GM12874 (cell line): Measurements from ENCODE around the gene TSC22D3.

Experiments used
- TF ChIP-seq, protein P1 (sequence below): IDR thresholded peaks from 2 replicates; pipeline ENCODE4 v1.5.1; 2011; ENCODE audit warnings: low read depth, mild to moderate bottlenecking, control low read depth, low read length, moderate library complexity; ENCODE audit not compliant: insufficient read depth

The TSC22D3 gene

DNA sequence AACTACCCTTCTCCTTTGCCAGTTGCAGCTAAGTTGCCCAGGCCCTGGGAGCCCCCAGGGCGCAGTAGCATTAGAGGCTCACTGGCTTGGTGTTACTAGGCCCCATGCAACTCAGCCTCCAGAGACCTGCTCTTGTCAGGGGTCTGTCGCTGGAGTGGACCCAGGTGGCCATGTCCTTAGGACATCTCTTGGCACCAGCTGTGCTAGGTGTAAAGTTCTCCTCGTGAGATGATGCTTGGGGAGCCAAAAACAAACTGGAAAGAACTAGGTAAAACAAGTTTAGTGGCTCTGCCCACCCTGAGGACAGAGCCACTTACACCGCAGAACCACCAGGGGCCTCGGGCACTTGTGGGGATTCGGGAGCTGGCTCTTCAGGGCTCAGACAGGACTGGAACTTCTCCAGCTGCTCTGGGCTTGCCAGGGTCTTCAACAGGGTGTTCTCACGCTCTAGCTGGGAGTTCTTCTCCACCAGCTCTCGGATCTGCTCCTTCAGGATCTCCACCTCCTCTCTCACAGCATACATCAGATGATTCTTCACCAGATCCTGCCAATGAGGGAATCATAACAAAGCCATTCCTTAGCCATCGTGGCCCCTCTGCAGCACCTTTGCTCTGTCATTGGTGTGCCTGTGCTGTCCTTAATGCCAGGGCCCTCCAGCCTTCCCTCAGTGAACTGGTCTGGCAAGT, 61.2 kb downstream of the TSC22D3 start:
- TF ChIP-seq, protein P1, sequence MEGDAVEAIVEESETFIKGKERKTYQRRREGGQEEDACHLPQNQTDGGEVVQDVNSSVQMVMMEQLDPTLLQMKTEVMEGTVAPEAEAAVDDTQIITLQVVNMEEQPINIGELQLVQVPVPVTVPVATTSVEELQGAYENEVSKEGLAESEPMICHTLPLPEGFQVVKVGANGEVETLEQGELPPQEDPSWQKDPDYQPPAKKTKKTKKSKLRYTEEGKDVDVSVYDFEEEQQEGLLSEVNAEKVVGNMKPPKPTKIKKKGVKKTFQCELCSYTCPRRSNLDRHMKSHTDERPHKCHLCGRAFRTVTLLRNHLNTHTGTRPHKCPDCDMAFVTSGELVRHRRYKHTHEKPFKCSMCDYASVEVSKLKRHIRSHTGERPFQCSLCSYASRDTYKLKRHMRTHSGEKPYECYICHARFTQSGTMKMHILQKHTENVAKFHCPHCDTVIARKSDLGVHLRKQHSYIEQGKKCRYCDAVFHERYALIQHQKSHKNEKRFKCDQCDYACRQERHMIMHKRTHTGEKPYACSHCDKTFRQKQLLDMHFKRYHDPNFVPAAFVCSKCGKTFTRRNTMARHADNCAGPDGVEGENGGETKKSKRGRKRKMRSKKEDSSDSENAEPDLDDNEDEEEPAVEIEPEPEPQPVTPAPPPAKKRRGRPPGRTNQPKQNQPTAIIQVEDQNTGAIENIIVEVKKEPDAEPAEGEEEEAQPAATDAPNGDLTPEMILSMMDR, result no peak

DNA sequence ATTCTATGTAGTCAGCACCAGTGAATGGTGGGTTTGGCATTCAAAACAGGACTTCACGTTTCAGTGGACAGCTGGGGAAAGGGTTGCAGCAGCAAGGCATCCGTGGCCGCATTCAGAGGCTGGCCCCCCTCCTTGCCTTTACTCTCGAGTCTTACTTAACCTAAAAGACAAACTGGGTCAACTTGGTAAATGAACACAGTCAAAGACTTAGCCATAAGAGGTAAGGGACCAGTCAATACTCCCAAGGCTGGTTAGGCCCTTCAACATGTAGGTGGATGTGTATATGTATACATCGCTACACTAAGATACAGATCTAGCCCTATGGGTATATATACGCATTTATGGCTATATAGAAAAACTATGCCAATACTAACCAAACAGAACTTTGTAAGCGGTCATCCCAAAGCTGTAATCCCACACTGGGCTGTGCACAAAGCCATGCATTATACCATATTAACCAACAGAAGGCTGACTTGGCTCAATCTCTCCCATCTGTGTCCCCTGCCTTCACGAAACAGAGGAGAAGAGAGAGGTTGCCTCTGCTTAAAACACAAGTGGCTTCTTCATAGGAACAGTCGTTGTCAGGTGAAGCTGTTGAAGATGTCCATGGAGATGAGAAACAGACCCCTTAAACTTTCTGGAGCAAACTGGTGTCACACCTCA, 61.9 kb downstream of the TSC22D3 start:
- TF ChIP-seq, protein P1, result no peak

DNA sequence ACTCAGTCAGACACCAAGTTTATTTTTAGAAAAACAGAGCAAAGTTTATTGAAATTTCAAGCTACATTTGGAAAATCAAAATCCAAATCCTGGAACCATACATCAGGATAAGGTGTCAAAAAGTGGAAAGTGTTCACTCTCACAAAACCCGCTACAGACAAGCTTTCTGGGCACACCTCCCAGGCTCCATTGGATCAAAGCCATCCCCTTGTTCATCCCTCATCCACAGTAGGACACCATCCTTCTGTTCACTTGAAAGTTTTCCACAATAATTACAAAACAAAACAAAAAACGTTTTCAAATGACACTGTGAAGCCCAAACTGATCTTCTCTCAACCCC, 62.4 kb downstream of the TSC22D3 start:
- TF ChIP-seq, protein P1, result no peak

DNA sequence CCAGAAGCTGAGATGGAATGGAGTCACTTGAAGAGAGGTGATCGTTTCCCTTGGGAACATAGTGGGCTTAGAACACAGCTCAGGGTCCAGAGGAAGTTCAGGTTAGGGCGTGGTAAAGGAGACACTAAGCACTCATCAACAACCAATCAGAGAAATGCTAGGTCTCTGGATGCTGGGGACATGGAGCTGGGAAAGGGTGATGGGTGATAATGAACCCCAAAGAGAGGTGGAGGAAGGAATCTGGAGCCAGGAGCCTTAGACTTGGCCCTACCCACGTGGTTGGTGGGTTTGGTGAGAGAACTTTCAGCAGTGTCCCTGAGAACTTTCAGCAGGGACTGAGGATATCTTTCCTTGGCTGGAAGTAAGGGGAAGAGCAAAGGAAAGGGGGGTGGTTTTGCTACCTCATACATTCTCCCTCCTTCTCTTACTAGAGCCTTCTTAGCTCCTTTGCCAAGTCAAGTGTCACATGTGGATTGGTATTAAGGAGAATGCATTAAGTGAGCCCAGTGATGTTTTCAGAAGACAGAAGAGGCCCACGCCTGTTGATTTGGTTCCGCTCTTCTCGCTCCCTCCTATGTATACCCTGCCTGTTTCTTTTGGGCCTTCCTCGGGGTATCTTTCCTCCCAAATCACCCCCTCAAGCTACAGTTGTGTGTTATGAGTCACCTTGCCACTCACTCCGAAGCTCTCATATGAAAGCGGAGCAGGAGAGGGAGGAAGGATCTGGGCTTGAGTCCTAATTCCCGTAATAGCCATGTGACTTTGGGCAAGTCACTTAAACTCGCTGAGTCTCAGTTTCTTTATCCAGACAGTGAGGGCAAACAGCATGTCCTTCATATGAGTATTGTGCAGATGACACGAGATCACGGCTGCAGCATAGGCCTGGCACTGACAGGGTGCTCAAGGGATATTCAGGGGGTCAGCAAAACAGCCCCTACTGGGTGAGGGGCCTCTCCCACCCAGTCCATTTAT, 63.1 kb downstream of the TSC22D3 start:
- TF ChIP-seq, protein P1, result no peak

DNA sequence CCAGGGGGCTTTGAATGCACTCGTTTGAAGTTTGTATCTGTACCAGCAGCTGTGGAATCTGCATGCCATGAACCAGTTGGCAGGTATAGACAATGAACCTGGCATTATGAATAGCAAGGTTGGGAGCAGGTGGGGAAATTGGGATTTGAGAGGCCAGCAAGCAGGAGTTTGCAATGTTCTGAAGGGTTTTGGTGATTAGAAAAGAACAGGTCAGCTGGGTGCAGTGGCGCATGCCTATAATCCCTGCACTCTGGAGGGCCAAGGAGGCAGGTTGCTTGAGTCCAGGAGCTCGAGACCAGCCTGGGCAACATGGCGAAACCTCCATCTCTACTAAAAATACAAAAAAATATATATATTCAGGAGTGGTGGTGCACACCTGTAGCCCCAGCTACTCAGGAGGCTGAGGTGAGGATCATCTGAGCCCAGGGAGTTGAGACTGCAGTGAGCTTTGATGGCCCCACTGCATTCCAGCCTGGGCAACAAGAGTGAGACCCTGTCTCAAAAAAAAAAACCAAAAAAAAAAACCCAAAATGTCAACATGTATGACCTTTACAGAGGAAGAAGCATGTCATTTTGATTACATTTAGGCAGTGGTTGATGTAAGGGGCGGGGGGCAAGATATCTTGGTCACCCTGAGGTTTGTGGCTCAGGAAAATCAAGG, 63.9 kb downstream of the TSC22D3 start:
- TF ChIP-seq, protein P1, result no peak

DNA sequence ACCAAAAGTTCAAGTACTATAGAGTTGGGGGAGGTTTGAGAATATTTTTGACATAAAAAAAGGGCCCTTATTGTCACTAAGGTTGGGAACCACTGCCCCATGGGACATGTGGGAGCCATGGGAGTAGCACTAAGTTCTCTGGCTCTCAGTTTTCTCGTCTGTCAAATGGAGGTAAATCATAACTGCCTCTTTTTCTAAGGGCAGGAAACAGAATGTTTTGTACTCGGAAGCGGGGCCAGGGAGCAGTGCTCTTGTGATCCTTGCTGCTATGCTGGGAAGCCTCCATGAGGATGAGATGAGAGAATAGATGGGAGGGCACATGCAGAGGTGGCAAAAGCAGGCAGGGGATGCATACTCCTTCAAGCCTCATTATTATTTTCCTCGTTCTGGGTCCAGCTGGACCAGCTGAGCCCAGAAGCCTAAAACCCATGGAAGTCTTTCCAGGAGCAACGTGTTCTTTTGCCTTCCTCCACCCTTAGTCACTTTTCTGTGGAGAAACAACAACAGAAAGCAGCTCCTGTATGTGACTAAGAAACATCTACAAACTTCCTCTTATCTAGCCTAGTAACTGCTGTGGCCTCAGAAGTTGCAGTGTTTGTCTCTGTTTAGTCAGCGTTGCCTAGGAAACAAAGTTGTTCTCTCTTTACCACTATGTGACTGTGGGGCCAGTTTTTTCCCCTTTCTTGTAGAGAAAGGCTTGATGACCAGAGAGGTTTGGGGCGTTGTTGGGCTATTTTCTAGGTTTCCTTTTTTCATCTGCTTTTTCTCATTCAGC, 64.8 kb downstream of the TSC22D3 start:
- TF ChIP-seq, protein P1, result no peak
